ENCODE measurements around the gene CDC42.

GRCh38 chr1:22088331-22088730 lies 35.8 kb downstream of the CDC42 start:
- TF ChIP-seq CTCF (IDR thresholded peaks at IDR 0.05; ENCODE audit: borderline replicate concordance, extremely low read depth, low read length, poor library complexity, severe bottlenecking) (no peak), EZH2 (IDR thresholded peaks at IDR 0.05; ENCODE audit: borderline replicate concordance, low read depth, low read length, severe bottlenecking) (no peak)
